Measurements from ENCODE around the gene RNU6-1.

The RNU6-1 gene

GRCh38 chr15:67801926-67802914 lies 37.6 kb downstream of the RNU6-1 start:
- no peak for TF ChIP-seq CTCF (IDR thresholded peaks at IDR 0.05; ENCODE audit: low read depth, low read length, missing control alignments)
- H3K4me3 ChIP-seq (ENCODE audit: low read depth, low read length) = no peak overlapping the region
- no peak for DNase-seq (ENCODE audit: low read depth)

- no peak overlapping the region for H3K4me3 ChIP-seq (ENCODE audit: low read depth, low read length)
- TF ChIP-seq CTCF (IDR thresholded peaks at IDR 0.05; ENCODE audit: low read depth, low read length, missing control alignments) = no peak
- DNase-seq (ENCODE audit: low read depth) = no peak
These were observed 38.7 kb downstream of the RNU6-1 start for GRCh38 chr15:67801142-67801541.

GRCh38 chr15:67799801-67800205 lies 40.0 kb downstream of the RNU6-1 start:
- TF ChIP-seq CTCF (IDR thresholded peaks at IDR 0.05; ENCODE audit: low read depth, low read length, missing control alignments) = no peak
- DNase-seq (ENCODE audit: low read depth) = no peak
- no peak overlapping the region for H3K4me3 ChIP-seq (ENCODE audit: low read depth, low read length)

GRCh38 chr15:67796196-67797127 lies 43.4 kb downstream of the RNU6-1 start:
- TF ChIP-seq CTCF (IDR thresholded peaks at IDR 0.05; ENCODE audit: low read depth, low read length, missing control alignments) = no peak

GRCh38 chr15:67794832-67795574 lies 44.8 kb downstream of the RNU6-1 start:
- DNase-seq (ENCODE audit: low read depth) = no peak
- TF ChIP-seq CTCF (IDR thresholded peaks at IDR 0.05; ENCODE audit: low read depth, low read length, missing control alignments) = no peak
- H3K4me3 ChIP-seq (ENCODE audit: low read depth, low read length) = no peak overlapping the region

More at GRCh38 chr15:67796196-67797127, 43.4 kb downstream of the RNU6-1 start:
- H3K4me3 ChIP-seq (ENCODE audit: low read depth, low read length) = no peak overlapping the region
- no peak for DNase-seq (ENCODE audit: low read depth)

- DNase-seq (ENCODE audit: low read depth) = no peak
- TF ChIP-seq CTCF (IDR thresholded peaks at IDR 0.05; ENCODE audit: low read depth, low read length, missing control alignments) = no peak
- H3K4me3 ChIP-seq (ENCODE audit: low read depth, low read length) = no peak overlapping the region
These were observed 47.4 kb downstream of the RNU6-1 start for GRCh38 chr15:67792250-67792942.

Measured in GM12864 (cell line).